Activated naive CD4-positive, alpha-beta T cell treated with anti-CD3 and anti-CD28 coated beads, Interleukin-2, amount 10 ng/mL, durations not matched to agents 5 hours and 36 hours (primary cell): ENCODE results near the gene GOLGA6L25. TPM values are rescaled to one million over a fixed set of nuclear protein-coding genes. Genes with fewer than 3 reads are reported as not detected.

ENCODE experiments used
- total RNA-seq, 2 experiments: library from RNA; stranded (reverse); gene quantifications; one replicate each; pipeline ENCODE4 v1.2.3, GENCODE V29; 2021

Gene GOLGA6L25
- total RNA-seq, result not detected

GRCh38 chr15:28553268-28553667 is at the start of gene GOLGA6L25:
Gene GOLGA6L25, plus strand, starts transcription at chr15:28553568. Its CDS starts 61 bp downstream, at chr15:28553629.

GRCh38 chr15:28532954-28533353 is 20.4 kb upstream of the GOLGA6L25 start, which contains the start of gene GOLGA8G:
Gene GOLGA8G, minus strand, starts transcription at chr15:28532971. Its CDS starts 62 bp downstream, at chr15:28532909.

Other genes starting within 250 kb of the GOLGA6L25 start
- gene HERC2, start 231.4 kb upstream of the GOLGA6L25 start, total RNA-seq, result 10 to 100 TPM; 46.3 to 50.7 TPM
- not detected for gene GOLGA6L24, start 195.5 kb upstream of the GOLGA6L25 start, total RNA-seq
- gene GOLGA8F, start 174.9 kb upstream of the GOLGA6L25 start, total RNA-seq, result not detected
- not detected for gene GOLGA8G, start 20.6 kb upstream of the GOLGA6L25 start, total RNA-seq
- 1 to 10 TPM; 1.0 to 1.1 TPM for gene GOLGA8M, start 158.9 kb downstream of the GOLGA6L25 start, total RNA-seq